NCI-H1694 treated with DMSO at 0.1 percent for 48 hours (cell line): ENCODE data around the gene NRXN3.

Experiments
- DNase-seq: peaks from one replicate; lab custom pipeline; 2025; lab: John Stamatoyannopoulos, UW

The NRXN3 gene

GRCh38 chr14:79639613-79640012 is 1469.4 kb downstream of the NRXN3 start:
- no peak for DNase-seq

- no peak for DNase-seq
Observed at GRCh38 chr14:79641371-79641770, 1471.2 kb downstream of the NRXN3 start.

GRCh38 chr14:79643132-79643531 is 1473.0 kb downstream of the NRXN3 start:
- DNase-seq: peak; percentile 13

GRCh38 chr14:79645753-79646362 is 1475.7 kb downstream of the NRXN3 start:
- DNase-seq: no peak

- no peak for DNase-seq
Observed at GRCh38 chr14:79649856-79650255, 1479.7 kb downstream of the NRXN3 start.

GRCh38 chr14:79652513-79653307 is 1482.5 kb downstream of the NRXN3 start:
- no peak for DNase-seq

- peak; percentile 69 for DNase-seq
Observed at GRCh38 chr14:79656056-79656455, 1485.9 kb downstream of the NRXN3 start.

- no peak for DNase-seq
Observed at GRCh38 chr14:79656496-79656895, 1486.3 kb downstream of the NRXN3 start.

- peak; percentile 57 for DNase-seq
Observed at GRCh38 chr14:79658221-79658620, 1488.0 kb downstream of the NRXN3 start.

- peak; percentile 57 for DNase-seq
Observed at GRCh38 chr14:79658769-79659168, 1488.6 kb downstream of the NRXN3 start.

- DNase-seq: peak; percentile 94
Observed at GRCh38 chr14:79660053-79660939, 1490.1 kb downstream of the NRXN3 start.

GRCh38 chr14:79661752-79662151 is 1491.6 kb downstream of the NRXN3 start:
- DNase-seq: no peak

GRCh38 chr14:79663453-79663852 is 1493.3 kb downstream of the NRXN3 start:
- no peak for DNase-seq

- no peak for DNase-seq
Observed at GRCh38 chr14:79665556-79665955, 1495.4 kb downstream of the NRXN3 start.

GRCh38 chr14:79668951-79669350 is 1498.8 kb downstream of the NRXN3 start:
- DNase-seq: peak; percentile 96

GRCh38 chr14:79670811-79671210 is 1500.6 kb downstream of the NRXN3 start:
- DNase-seq: peak; percentile 51

GRCh38 chr14:79680087-79680486 is 1509.9 kb downstream of the NRXN3 start:
- DNase-seq: no peak

GRCh38 chr14:79686196-79686595 is 1516.0 kb downstream of the NRXN3 start:
- DNase-seq: no peak

GRCh38 chr14:79690960-79691359 is 1520.8 kb downstream of the NRXN3 start:
- DNase-seq: no peak

- DNase-seq: no peak
Observed at GRCh38 chr14:79693935-79694334, 1523.8 kb downstream of the NRXN3 start.

GRCh38 chr14:79695307-79695706 is 1525.1 kb downstream of the NRXN3 start:
- no peak for DNase-seq

GRCh38 chr14:79698298-79698711 is 1528.1 kb downstream of the NRXN3 start:
- DNase-seq: no peak

- DNase-seq: no peak
Observed at GRCh38 chr14:79699206-79699605, 1529.0 kb downstream of the NRXN3 start.
